Heart left ventricle (tissue), 16 donors: ENCODE results near the gene ERBB3. TPM values are rescaled to one million over a fixed set of nuclear protein-coding genes. Genes with fewer than 3 reads are reported as not detected.

Experiments
- ATAC-seq, 4 donors: fragments of 200-7000 bp; cut with Tn5 transposase; one replicate each; pipeline ENCODE4 v1.9.1; 2020 to 2022; ENCODE audit warnings: moderate library complexity in 4 of 4, mild to moderate bottlenecking in 3 of 4, moderate number of reproducible peaks in 1 of 4
- DNase-seq, 5 donors: peaks; one replicate each; pipeline ENCODE4 v3.0.0-alpha.2; 2020
- H3K27ac ChIP-seq, 12 donors: fragments of 200-600 bp; sonication (generic) in 4 of 12; one replicate each; pipeline versions ENCODE4 v1.5.0 to v1.8.0; 2016 to 2022; ENCODE audit warnings: mild to moderate bottlenecking in 2 of 12
- H3K27me3 ChIP-seq, 9 donors: fragments of 200-600 bp; sonication (generic) in 2 of 9; one replicate each; pipeline versions ENCODE4 v1.5.1 to v1.8.0; 2016 to 2022; ENCODE audit warnings: mild to moderate bottlenecking in 3 of 9
- H3K36me3 ChIP-seq, 9 donors: fragments of 200-600 bp; sonication (generic) in 2 of 9; one replicate each; pipeline versions ENCODE4 v1.5.0 to v1.8.0; 2018 to 2022; ENCODE audit warnings: mild to moderate bottlenecking in 2 of 9
- H3K4me1 ChIP-seq, 12 donors: fragments of 200-600 bp; sonication (generic) in 4 of 12; one replicate each; pipeline versions ENCODE4 v1.5.0 to v1.8.0; 2016 to 2022; ENCODE audit warnings: mild to moderate bottlenecking in 3 of 12
- H3K4me3 ChIP-seq, 12 donors: fragments of 200-600 bp; sonication (generic) in 4 of 12; one replicate each; pipeline versions ENCODE4 v1.5.0 to v1.8.0; 2017 to 2022; ENCODE audit warnings: mild to moderate bottlenecking in 9 of 12, moderate library complexity in 4 of 12
- H3K9me3 ChIP-seq, 12 donors: fragments of 200-600 bp; sonication (generic) in 4 of 12; one replicate each; pipeline versions ENCODE4 v1.5.0 to v1.8.0; 2016 to 2022; ENCODE audit warnings: mild to moderate bottlenecking in 1 of 12
- CTCF ChIP-seq, 12 donors: fragments of 200-600 bp; sonication (generic) in 4 of 12; IDR thresholded peaks; one replicate each; pipeline versions ENCODE4 v1.5.0 to v1.8.0; 2018 to 2022; ENCODE audit warnings: antibody characterized with exemption in 12 of 12, mild to moderate bottlenecking in 5 of 12
- POLR2A ChIP-seq, 2 donors: fragments of 450-650 bp; IDR thresholded peaks; one replicate each; pipeline ENCODE4 v1.6.1; 2017; ENCODE audit warnings: antibody characterized with exemption in 2 of 2, mild to moderate bottlenecking in 2 of 2, moderate library complexity in 2 of 2
- WGBS, 4 donors: extraction: QIAGEN DNeasy Blood & Tissue Kit in 2 of 4; methylation state at CpG; one replicate each; pipeline versions ENCODE4 v1.1.5 to v1.1.7; 2013 to 2018; 5-methylcytosine and 5-hydroxymethylcytosine counted together
- intact Hi-C, 10 donors: fragments of 100-400 bp; cut with DNase I; formaldehyde crosslinking; loops; one replicate each; pipeline versions ENCODE4 v1.11.1 to v1.14.2; 2022
- polyA plus RNA-seq, 2 donors: library from polyadenylated mRNA; stranded (reverse); fragments of 200-250 nt; gene quantifications; one replicate each; pipeline ENCODE4 v1.2.3, GENCODE V29; 2013
- total RNA-seq, 9 donors: library from RNA; depleted of rRNA in 2 of 9; stranded (reverse); fragments of >200 nt in 2 of 9; fragmentation: NEBNext Ultra II Directional in 3 of 9; extraction: Animal tissue kit (Norgen Biotek cat#: 25700) in 3 of 9; gene quantifications; one replicate each; pipeline versions ENCODE4 v1.1.0 to v1.2.4, GENCODE V29; 2016 to 2023
- donor health status: ischemic (EF 13 %, LVEDD 7.1; RV severe dilation, severe dysfunction).
- donor health status: healthy with polysubstance abuse.
- donor health status: DM: no; HTN: yes; CAD: no.
- donor health status: DM: no; HTN: no; CAD: no.
- donor health status: ischemic (EF 25% LVEDD 6.9; RV normal size, moderate dysfunction).
- donor health status: ischemic (EF 25% LVEDD 5.7; RV mildly dilated, moderate dysfunction).
- donor health status: healthy.
- donor health status: DM: yes; HTN: yes; CAD: no.
- donor health status: ischemic (EF 35%, LVEDD 5.7; RV mildly dilated, moderate dysfunction).
- donor health status: nonischemic (EF 11% LVEDD 7.7; RV severe dilation, severe dysfunction).
- donor health status: DM: yes; HTN: yes; CAD: no.
- donor health status: PGD.
- donor health status: ischemic (EF 29% LVEDD 5.4; RV normal size, mild dysfunction).
- donor health status: nonischemic (EF 23%, LVEDD 6.1; RV moderate dilation, normal function).

Gene ERBB3
- total and polyA plus RNA-seq, 11 donors: 0.90 to 4.5 (median 2.2) TPM

- whole genome bisulfite sequencing, 4 donors: 84 to 93% (median 91%) methylated on average over 4 of the region's 4 CpGs
- H3K27ac ChIP-seq: peak overlapping the region in 2 of 12 donors; percentile 90 to 94
- peaks cover 0 to 57% (median 55%) of the 10 kb centered on the region in 9 donors for H3K36me3 ChIP-seq
These were observed 50.9 kb downstream of the ERBB3 start for GRCh38 chr12:56130876-56131275.

GRCh38 chr12:56134897-56135296, 54.9 kb downstream of the ERBB3 start:
- Histone ChIP-seq H3K36me3 (peaks cover 0 to 98% (median 95%) of the 10 kb centered on the region in 9 donors), H3K9me3 (no peaks in the 10 kb centered on the region), H3K4me3 (no peak overlapping the region), H3K27me3 (no peaks in the 10 kb centered on the region), H3K27ac (no peak overlapping the region), H3K4me1 (peaks cover 0 to 11% (median 2%) of the 10 kb centered on the region in 12 donors)
- 97 to 98% (median 97%) methylated on average over 6 of the region's 6 CpGs for WGBS, 4 donors
- DNase-seq: no peak
- intact Hi-C loops: no loop called here
- TF ChIP-seq POLR2A (IDR thresholded peaks at IDR 0.05) (no peak), CTCF (IDR thresholded peaks at IDR 0.05) (no peak)
- no peak for ATAC-seq

More at GRCh38 chr12:56130876-56131275, 50.9 kb downstream of the ERBB3 start:
- Histone ChIP-seq H3K9me3 (no peaks in the 10 kb centered on the region), H3K27me3 (no peaks in the 10 kb centered on the region), H3K4me1 (peaks cover 8 to 42% (median 24%) of the 10 kb centered on the region in 12 donors), H3K4me3 (peak overlapping the region in 1 of 12 donors; percentile 81)
- ATAC-seq: no peak
- no peak for DNase-seq
- no peak for TF ChIP-seq POLR2A (IDR thresholded peaks at IDR 0.05)
- no peak for TF ChIP-seq CTCF (IDR thresholded peaks at IDR 0.05)
- intact Hi-C loops: no loop called here

GRCh38 chr12:56137853-56138571, 58.0 kb downstream of the ERBB3 start:
- H3K27ac ChIP-seq: no peak overlapping the region
- H3K4me1 ChIP-seq: peaks cover 0 to 16% (median under 1%) of the 10 kb centered on the region in 12 donors
- no peaks in the 10 kb centered on the region for H3K9me3 ChIP-seq
- peaks cover 0 to 100% (median 98%) of the 10 kb centered on the region in 9 donors for H3K36me3 ChIP-seq
- TF ChIP-seq POLR2A (IDR thresholded peaks at IDR 0.05) (no peak), CTCF (IDR thresholded peaks at IDR 0.05) (no peak)
- ATAC-seq (no peak), DNase-seq (no peak)
- no peaks in the 10 kb centered on the region for H3K27me3 ChIP-seq
- intact Hi-C loops: no loop called here
- no peak overlapping the region for H3K4me3 ChIP-seq
- 90 to 94% (median 94%) methylated on average over 14 of the region's 14 CpGs for WGBS, 4 donors

- no peak overlapping the region for H3K4me3 ChIP-seq
- WGBS, 4 donors: 88 to 92% (median 91%) methylated on average over 19 of the region's 19 CpGs
- peak overlapping the region in 9 of 12 donors; percentile 0 to 84 (median 82) for H3K27ac ChIP-seq
- ATAC-seq: no peak
- TF ChIP-seq POLR2A (IDR thresholded peaks at IDR 0.05): no peak
- no peak for TF ChIP-seq CTCF (IDR thresholded peaks at IDR 0.05)
- intact Hi-C loops: no loop called here
- peaks cover 3 to 43% (median 16%) of the 10 kb centered on the region in 12 donors for H3K4me1 ChIP-seq
- no peak for DNase-seq
- no peaks in the 10 kb centered on the region for H3K27me3 ChIP-seq
- peaks cover 0 to 3% (median 0%) of the 10 kb centered on the region in 12 donors for H3K9me3 ChIP-seq
- H3K36me3 ChIP-seq: peaks cover 0 to 82% (median 80%) of the 10 kb centered on the region in 9 donors
These were observed 62.2 kb downstream of the ERBB3 start for GRCh38 chr12:56141946-56142784.
